ENCODE data around the gene CREB3L4. TPM values are rescaled to one million over a fixed set of nuclear protein-coding genes. Genes with fewer than 3 reads are reported as not detected.

CREB3L4 gene
- total RNA-seq, 1 donor from 2014 or later, result 12.2 TPM

- peaks cover 24% of the 10 kb centered on the region for H3K4me1 ChIP-seq
- no peak for TF ChIP-seq CTCF (IDR thresholded peaks at IDR 0.05)
- no peaks in the 10 kb centered on the region for H3K27me3 ChIP-seq (ENCODE audit: low read depth)
- no peak overlapping the region for H3K4me3 ChIP-seq
- peaks cover 81% of the 10 kb centered on the region for H3K36me3 ChIP-seq
- DNase-seq (no peak), ATAC-seq (no peak)
- H3K9me3 ChIP-seq, result no peaks in the 10 kb centered on the region
- intact Hi-C loops (cut with DNase I), result no loop called here
- no peak overlapping the region for H3K27ac ChIP-seq
Observed at GRCh38 chr1:153940756-153941155, 26.9 kb upstream of the CREB3L4 start.

- ATAC-seq (no peak), DNase-seq (no peak)
- Histone ChIP-seq H3K9me3 (no peaks in the 10 kb centered on the region), H3K4me1 (peaks cover 29% of the 10 kb centered on the region), H3K27ac (no peak overlapping the region), H3K36me3 (peaks cover 68% of the 10 kb centered on the region), H3K27me3 (ENCODE audit: low read depth) (no peaks in the 10 kb centered on the region), H3K4me3 (no peak overlapping the region)
- intact Hi-C loops (cut with DNase I), result no loop called here
- no peak for TF ChIP-seq CTCF (IDR thresholded peaks at IDR 0.05)
Observed at GRCh38 chr1:153941826-153942725, 25.6 kb upstream of the CREB3L4 start.

GRCh38 chr1:153942766-153943549 is 24.7 kb upstream of the CREB3L4 start:
- no peaks in the 10 kb centered on the region for H3K27me3 ChIP-seq (ENCODE audit: low read depth)
- TF ChIP-seq CTCF (IDR thresholded peaks at IDR 0.05), result no peak
- H3K4me3 ChIP-seq, result no peak overlapping the region
- peaks cover 66% of the 10 kb centered on the region for H3K36me3 ChIP-seq
- intact Hi-C loops (cut with DNase I), result no loop called here
- H3K4me1 ChIP-seq, result peaks cover 34% of the 10 kb centered on the region
- no peak overlapping the region for H3K27ac ChIP-seq
- DNase-seq (no peak), ATAC-seq (no peak)
- H3K9me3 ChIP-seq, result no peaks in the 10 kb centered on the region

- Histone ChIP-seq H3K36me3 (peaks cover 66% of the 10 kb centered on the region), H3K4me3 (peak overlapping the region; percentile 88), H3K27me3 (ENCODE audit: low read depth) (no peaks in the 10 kb centered on the region), H3K27ac (peak overlapping the region; percentile 93), H3K4me1 (peaks cover 34% of the 10 kb centered on the region), H3K9me3 (no peaks in the 10 kb centered on the region)
- DNase-seq (no peak), ATAC-seq (no peak)
- no peak for TF ChIP-seq CTCF (IDR thresholded peaks at IDR 0.05)
- intact Hi-C loops (cut with DNase I), result no loop called here
Observed at GRCh38 chr1:153944005-153944826, 23.5 kb upstream of the CREB3L4 start.

- DNase-seq, result no peak
- H3K4me1 ChIP-seq, result peaks cover 34% of the 10 kb centered on the region
- peak overlapping the region; percentile 88 for H3K4me3 ChIP-seq
- H3K27ac ChIP-seq, result peak overlapping the region; percentile 93
- no peak for ATAC-seq
- TF ChIP-seq CTCF (IDR thresholded peaks at IDR 0.05), result no peak
- intact Hi-C loops (cut with DNase I), result no loop called here
- no peaks in the 10 kb centered on the region for H3K27me3 ChIP-seq (ENCODE audit: low read depth)
- peaks cover 66% of the 10 kb centered on the region for H3K36me3 ChIP-seq
- H3K9me3 ChIP-seq, result no peaks in the 10 kb centered on the region
Observed at GRCh38 chr1:153944827-153945117, 22.9 kb upstream of the CREB3L4 start.

All from lower lobe of right lung (tissue), 2 donors.